CD4-positive, alpha-beta T cell (primary cell): ENCODE measurements around the gene MRPL47. TPM values are rescaled to one million over a fixed set of nuclear protein-coding genes. Genes with fewer than 3 reads are reported as not detected.

Experiments
- ATAC-seq: fragments of 200-7000 bp; cut with Tn5 transposase; one replicate; pipeline ENCODE4 v1.10.0; 2022; ENCODE audit warnings: mild to moderate bottlenecking; ENCODE audit not compliant: poor library complexity
- CTCF ChIA-PET: fragments of 350-600 bp; sonication (Branson Sonifier 250); formaldehyde crosslinking; loops from one replicate; lab custom pipeline; 2021; ENCODE audit warnings: antibody characterized with exemption, inconsistent platforms; lab: Charles Lee
- POLR2A ChIA-PET: fragments of 350-600 bp; sonication (Branson Sonifier 250); formaldehyde crosslinking; loops from one replicate; lab custom pipeline; 2021; ENCODE audit warnings: antibody characterized with exemption, inconsistent platforms; lab: Charles Lee
- DNase-seq, 14 experiments: peaks; one replicate each; pipeline ENCODE4 v3.0.0-alpha.2; 2013 to 2020; ENCODE audit warnings: mixed read lengths in 2 of 14
- H3K27ac ChIP-seq, 2 donors: one replicate each; pipeline versions ENCODE4 v1.5.1 to v1.7.0; 2013; ENCODE audit warnings: low read length in 2 of 2, low read depth in 1 of 2, mild to moderate bottlenecking in 1 of 2
- H3K27me3 ChIP-seq, 2 experiments: 1 replicate in 1 of 2; 2 replicates in 1 of 2; pipeline versions ENCODE4 v1.6.1 to v1.7.0; 2013; ENCODE audit warnings: low read length in 2 of 2, control low read depth in 1 of 2, mild to moderate bottlenecking in 1 of 2, moderate library complexity in 1 of 2; ENCODE audit not compliant: insufficient read depth in 2 of 2, control insufficient read depth in 1 of 2
- H3K36me3 ChIP-seq: one replicate; pipeline ENCODE4 v1.6.1; 2013; ENCODE audit warnings: low read length, control low read depth; ENCODE audit not compliant: insufficient read depth
- H3K4me1 ChIP-seq: one replicate; pipeline ENCODE4 v1.6.1; 2013; ENCODE audit warnings: low read length, control low read depth; ENCODE audit not compliant: insufficient read depth
- H3K4me3 ChIP-seq: one replicate; pipeline ENCODE4 v1.5.1; 2013; ENCODE audit warnings: mild to moderate bottlenecking, low read length, moderate library complexity
- H3K9me3 ChIP-seq, 2 experiments: 1 replicate in 1 of 2; 2 replicates in 1 of 2; pipeline versions ENCODE4 v1.6.1 to v1.7.0; 2013; ENCODE audit warnings: low read length in 2 of 2, mild to moderate bottlenecking in 2 of 2, control low read depth in 1 of 2, moderate library complexity in 1 of 2; ENCODE audit not compliant: control insufficient read depth in 1 of 2, insufficient read depth in 1 of 2
- H3K27ac Mint-ChIP-seq: one replicate; pipeline ENCODE4 v1.8.0; 2020; ENCODE audit warnings: mixed read lengths
- H3K27me3 Mint-ChIP-seq: one replicate; pipeline ENCODE4 v1.8.0; 2021; ENCODE audit warnings: mixed read lengths
- H3K36me3 Mint-ChIP-seq: one replicate; pipeline ENCODE4 v1.8.0; 2021; ENCODE audit warnings: low read depth, mixed read lengths
- H3K4me1 Mint-ChIP-seq: one replicate; pipeline ENCODE4 v1.8.0; 2021; ENCODE audit warnings: low read depth, mixed read lengths
- H3K4me3 Mint-ChIP-seq: one replicate; pipeline ENCODE4 v1.8.0; 2020; ENCODE audit warnings: mild to moderate bottlenecking, mixed read lengths
- H3K9me3 Mint-ChIP-seq: one replicate; pipeline ENCODE4 v1.8.0; 2020; ENCODE audit warnings: mixed read lengths
- CTCF ChIP-seq: fragments of 200-600 bp; IDR thresholded peaks from one replicate; pipeline ENCODE4 v1.8.0; 2022; ENCODE audit warnings: antibody characterized with exemption, mild to moderate bottlenecking
- intact Hi-C, 2 experiments: fragments of 100-400 bp; cut with DNase I in 1 of 2; cut with micrococcal nuclease in 1 of 2; formaldehyde crosslinking; loops; one replicate each; pipeline versions ENCODE4 v1.15.1 to v1.9.0; 2023 to 2025; cut with DNase I, micrococcal nuclease
- total RNA-seq, 174 experiments: library from RNA in 2 of 174; stranded (reverse) in 2 of 174; gene quantifications; one replicate each; pipeline ENCODE4 v1.2.3 and lab custom pipeline; 2021 to 2026

MRPL47 gene
- total RNA-seq, 2 experiments from 2014 or later, result 24.8 to 28.6 TPM

- H3K27ac ChIP-seq, result peak overlapping the region; percentile 38 to 41
- peaks cover 30% of the 10 kb centered on the region for H3K4me1 Mint-ChIP-seq
- H3K27ac Mint-ChIP-seq, result peak overlapping the region; percentile 85
- H3K36me3 ChIP-seq, result no peaks in the 10 kb centered on the region
- H3K27me3 ChIP-seq, result no peaks in the 10 kb centered on the region
- H3K9me3 Mint-ChIP-seq, result no peaks in the 10 kb centered on the region
- H3K36me3 Mint-ChIP-seq, result peaks cover 14% of the 10 kb centered on the region
- H3K9me3 ChIP-seq, result no peaks in the 10 kb centered on the region
- peak overlapping the region; percentile 83 for H3K4me3 ChIP-seq
- H3K27me3 Mint-ChIP-seq, result peaks cover 5% of the 10 kb centered on the region
- intact Hi-C loops, result loop anchor here (2.0 to 5.0 kb wide), 7 partner anchors 41 to 1039 kb away; partner anchors contain the start of genes ZNF639 (in 2 of the 2), MFN1 (in 1 of the 2), MRPL47 (in 1 of the 2) and NDUFB5 (in 1 of the 2)
- peak; percentile 38 to 84 (median 53) for DNase-seq
- H3K4me1 ChIP-seq, result peaks cover 31% of the 10 kb centered on the region
- H3K4me3 Mint-ChIP-seq, result peak overlapping the region; percentile 91
- no peak for TF ChIP-seq CTCF
- ChIA-PET POLR2A (interaction anchor here (0.7 to 2.8 kb wide), 8 partner anchors 41 to 1038 kb away, joined by 3 to 14 read pairs (median 4); partner anchors contain the start of genes MFN1, MRPL47, NDUFB5 and PIK3CA), CTCF (interaction anchor here (1.0 to 1.5 kb wide), 2 partner anchors 41 to 247 kb away, joined by 3 to 5 read pairs; partner anchors contain the start of genes MRPL47 and NDUFB5)
- peak; percentile 49 for ATAC-seq
These were observed 41.1 kb downstream of the MRPL47 start for GRCh38 chr3:179563271-179563783.

DNA sequence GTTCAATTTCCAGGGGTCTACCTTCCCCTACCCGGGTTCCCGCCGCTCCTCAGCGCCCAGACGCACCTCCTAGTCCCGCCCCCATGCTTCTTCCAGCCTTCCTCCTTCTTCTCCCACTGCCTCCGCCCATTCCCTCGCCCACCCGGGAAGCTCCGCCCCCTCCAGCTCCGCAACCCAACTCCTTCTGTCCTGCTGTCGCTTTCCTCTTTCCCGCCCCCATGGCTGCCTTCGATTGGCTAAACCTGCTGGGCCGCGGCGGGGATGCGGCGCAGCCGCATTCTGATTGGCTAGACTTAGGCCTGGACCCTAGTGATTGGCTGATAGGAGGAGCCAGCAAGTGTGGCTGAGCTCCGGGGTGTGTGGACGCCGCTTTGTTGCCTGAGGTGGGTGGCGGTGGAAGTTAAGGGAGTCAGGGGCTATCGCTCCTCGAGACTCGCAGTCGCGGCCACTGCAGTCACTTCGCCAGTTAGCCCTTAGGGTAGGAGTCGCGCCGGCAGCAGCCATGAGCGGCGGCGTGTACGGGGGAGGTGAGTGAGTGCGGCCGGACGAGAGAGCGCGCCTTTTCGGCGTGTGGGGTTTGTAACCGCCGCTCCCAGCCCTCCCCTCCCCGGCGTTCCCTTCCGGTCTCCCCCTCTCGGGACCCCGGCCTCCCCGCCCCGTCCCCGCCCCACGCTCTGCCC is 41.7 kb downstream of the MRPL47 start, which contains the start of gene ACTL6A:
Gene ACTL6A (plus strand): TSS at position 336 of the 680 bp plus-strand sequence. CDS start 167 bp downstream, at position 503.
- Histone ChIP-seq H3K27ac (peak within 1 kb of the TSS; percentile 38 to 57), H3K27me3 (no peaks in the 10 kb centered on the region), H3K36me3 (no peaks in the 10 kb centered on the region), H3K9me3 (no peaks in the 10 kb centered on the region), H3K4me3 (peak within 1 kb of the TSS; percentile 83), H3K4me1 (peaks cover 31% of the 10 kb centered on the region)
- peaks cover 30% of the 10 kb centered on the region for H3K4me1 Mint-ChIP-seq
- H3K4me3 Mint-ChIP-seq, result peak within 1 kb of the TSS; percentile 91
- H3K36me3 Mint-ChIP-seq, result peaks cover 14% of the 10 kb centered on the region
- ChIA-PET POLR2A (interaction anchor here (0.6 to 2.8 kb wide), 11 partner anchors 42 to 1039 kb away, joined by 3 to 14 read pairs (median 4); partner anchors contain the start of genes MFN1, MRPL47, NDUFB5 and PIK3CA), CTCF (interaction anchor here (1.0 to 1.5 kb wide), 3 partner anchors 42 to 247 kb away, joined by 3 to 5 read pairs (median 4); partner anchors contain the start of genes MRPL47 and NDUFB5)
- H3K9me3 Mint-ChIP-seq, result no peaks in the 10 kb centered on the region
- no peak for TF ChIP-seq CTCF
- ATAC-seq, result peak; percentile 90
- peak; percentile 94 to 99 (median 98) for DNase-seq
- intact Hi-C loops, result loop anchor here (2.0 to 5.0 kb wide), 7 partner anchors 42 to 1040 kb away; partner anchors contain the start of genes ZNF639 (in 2 of the 2), MFN1 (in 1 of the 2), MRPL47 (in 1 of the 2) and NDUFB5 (in 1 of the 2)
- peak within 1 kb of the TSS; percentile 85 for H3K27ac Mint-ChIP-seq
- peaks cover 5% of the 10 kb centered on the region for H3K27me3 Mint-ChIP-seq

DNA sequence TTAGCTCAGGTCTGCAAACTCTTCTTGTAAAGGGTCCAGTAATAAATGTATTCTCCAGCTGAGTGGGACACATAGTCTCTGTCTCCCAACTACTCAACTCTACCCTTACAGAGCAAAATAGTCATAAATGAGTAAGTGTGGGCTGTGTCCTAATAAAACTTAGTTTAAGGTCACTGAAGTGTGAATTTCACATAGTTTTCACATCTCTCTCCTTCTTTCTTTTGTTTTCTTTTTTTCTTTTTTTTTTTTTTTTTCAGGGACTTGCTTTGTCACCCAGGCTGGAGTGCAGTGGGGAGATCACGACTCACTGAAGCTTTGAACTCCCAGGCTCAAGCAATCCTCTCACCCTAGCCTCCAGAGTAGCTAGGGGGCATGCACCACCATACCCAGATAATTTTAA is 43.6 kb downstream of the MRPL47 start:
- Mint-ChIP-seq H3K27me3 (peaks cover 5% of the 10 kb centered on the region), H3K9me3 (no peaks in the 10 kb centered on the region), H3K4me1 (peaks cover 26% of the 10 kb centered on the region), H3K4me3 (peak overlapping the region; percentile 55), H3K36me3 (peaks cover 14% of the 10 kb centered on the region), H3K27ac (no peak overlapping the region)
- Histone ChIP-seq H3K4me1 (peaks cover 24% of the 10 kb centered on the region), H3K27me3 (no peaks in the 10 kb centered on the region), H3K4me3 (no peak overlapping the region), H3K9me3 (no peaks in the 10 kb centered on the region), H3K27ac (no peak overlapping the region), H3K36me3 (no peaks in the 10 kb centered on the region)
- intact Hi-C loops, result loop anchor here (5.0 kb wide), 5 partner anchors 213 to 1042 kb away; partner anchors contain the start of genes ZNF639 (in 2 of the 2), MFN1 (in 1 of the 2), PIK3CA (in 1 of the 2) and TTC14 (in 1 of the 2)
- DNase-seq (no peak), ATAC-seq (no peak)
- ChIA-PET POLR2A (interaction anchor here (2.8 kb wide), 1 partner anchor 44 kb away, joined by 12 read pairs; the partner anchor contains the start of genes MRPL47 and NDUFB5), CTCF (interaction anchor here (0.6 to 1.4 kb wide), 2 partner anchors 10 to 546 kb away, joined by 3 read pairs; no protein-coding TSS in a partner anchor)
- no peak for TF ChIP-seq CTCF
